Fibroblast of mammary gland (primary cell): ENCODE results near the gene PLEKHA5.

Experiments
- DNase-seq: peaks from one replicate; pipeline ENCODE4 v3.0.0-alpha.2; 2010; ENCODE audit warnings: low read depth
- H3K4me3 ChIP-seq: 2 replicates; pipeline ENCODE4 v1.5.1; 2011; ENCODE audit warnings: low read depth, mild to moderate bottlenecking, low read length, moderate library complexity; ENCODE audit not compliant: control insufficient read depth
- TF ChIP-seq, protein P1 (sequence below): conservative IDR thresholded peaks from 2 replicates; pipeline ENCODE4 v1.5.1; 2011; ENCODE audit warnings: low read depth, low read length, inconsistent platforms; ENCODE audit not compliant: control insufficient read depth, insufficient read depth

PLEKHA5 gene

DNA sequence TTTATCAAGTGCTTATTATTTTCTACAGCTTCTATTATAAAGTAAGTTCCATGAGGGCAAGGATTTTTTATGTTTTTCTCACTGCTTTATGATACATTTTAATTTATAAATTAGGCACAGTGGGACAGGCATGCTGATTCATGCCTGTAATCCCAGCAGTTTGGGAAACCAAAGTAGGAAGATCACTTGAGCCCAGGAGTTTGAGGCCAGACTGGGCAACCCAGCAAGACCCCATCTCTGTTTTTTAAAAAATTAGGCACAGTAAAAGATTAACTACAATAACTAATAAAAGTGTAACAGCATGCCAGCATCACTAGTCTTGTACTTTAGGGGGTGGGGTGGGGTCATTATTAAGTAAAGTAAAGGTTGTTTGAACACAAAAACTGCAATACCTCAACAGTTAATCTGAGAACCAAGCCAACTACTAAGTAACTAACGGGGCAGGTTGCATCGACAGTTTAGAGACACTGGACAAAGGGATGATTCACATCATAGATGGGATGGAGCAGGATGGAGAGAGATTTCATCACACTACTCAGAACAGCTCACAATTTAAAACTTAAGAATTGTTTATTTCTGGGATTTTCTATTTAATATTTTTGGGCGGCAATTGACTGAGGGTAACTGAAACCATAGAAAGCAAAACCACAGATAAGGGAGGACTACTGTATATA, 119.5 kb downstream of the PLEKHA5 start:
- TF ChIP-seq, protein P1, sequence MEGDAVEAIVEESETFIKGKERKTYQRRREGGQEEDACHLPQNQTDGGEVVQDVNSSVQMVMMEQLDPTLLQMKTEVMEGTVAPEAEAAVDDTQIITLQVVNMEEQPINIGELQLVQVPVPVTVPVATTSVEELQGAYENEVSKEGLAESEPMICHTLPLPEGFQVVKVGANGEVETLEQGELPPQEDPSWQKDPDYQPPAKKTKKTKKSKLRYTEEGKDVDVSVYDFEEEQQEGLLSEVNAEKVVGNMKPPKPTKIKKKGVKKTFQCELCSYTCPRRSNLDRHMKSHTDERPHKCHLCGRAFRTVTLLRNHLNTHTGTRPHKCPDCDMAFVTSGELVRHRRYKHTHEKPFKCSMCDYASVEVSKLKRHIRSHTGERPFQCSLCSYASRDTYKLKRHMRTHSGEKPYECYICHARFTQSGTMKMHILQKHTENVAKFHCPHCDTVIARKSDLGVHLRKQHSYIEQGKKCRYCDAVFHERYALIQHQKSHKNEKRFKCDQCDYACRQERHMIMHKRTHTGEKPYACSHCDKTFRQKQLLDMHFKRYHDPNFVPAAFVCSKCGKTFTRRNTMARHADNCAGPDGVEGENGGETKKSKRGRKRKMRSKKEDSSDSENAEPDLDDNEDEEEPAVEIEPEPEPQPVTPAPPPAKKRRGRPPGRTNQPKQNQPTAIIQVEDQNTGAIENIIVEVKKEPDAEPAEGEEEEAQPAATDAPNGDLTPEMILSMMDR = no peak
- H3K4me3 ChIP-seq = no peak overlapping the region
- DNase-seq = peak; percentile 66

DNA sequence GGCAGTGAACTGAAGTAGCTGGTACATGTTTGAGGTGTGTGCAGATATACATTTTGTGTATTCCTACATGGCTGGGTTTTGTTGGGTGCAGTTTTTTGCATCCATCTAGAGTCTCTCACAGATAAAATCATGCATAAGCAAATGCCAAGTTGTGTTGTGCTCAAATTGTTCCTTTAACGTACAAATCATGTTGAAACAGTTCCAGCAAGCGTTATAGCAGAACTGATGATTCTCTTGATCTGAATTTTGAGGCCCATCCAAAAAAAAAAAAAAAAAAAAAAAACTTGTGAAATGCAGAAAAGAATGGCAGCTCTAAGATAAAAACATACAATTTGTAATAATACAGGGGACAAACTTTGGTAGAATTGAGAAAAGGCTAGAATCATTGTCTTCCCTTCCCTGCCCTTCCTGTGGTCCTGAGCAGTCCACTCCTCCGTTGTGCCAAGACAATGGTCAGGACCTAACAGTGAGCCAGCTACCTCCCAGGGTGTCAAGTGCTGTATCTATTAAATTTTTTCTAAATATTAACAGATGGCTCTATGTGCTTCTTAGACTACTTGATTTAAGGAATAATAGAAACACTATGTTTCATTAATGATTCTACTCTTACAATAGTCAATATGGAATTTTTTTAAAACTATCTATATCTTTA, 122.1 kb downstream of the PLEKHA5 start:
- peak; percentile 16 for DNase-seq
- TF ChIP-seq, protein P1 = no peak
- H3K4me3 ChIP-seq = no peak overlapping the region

DNA sequence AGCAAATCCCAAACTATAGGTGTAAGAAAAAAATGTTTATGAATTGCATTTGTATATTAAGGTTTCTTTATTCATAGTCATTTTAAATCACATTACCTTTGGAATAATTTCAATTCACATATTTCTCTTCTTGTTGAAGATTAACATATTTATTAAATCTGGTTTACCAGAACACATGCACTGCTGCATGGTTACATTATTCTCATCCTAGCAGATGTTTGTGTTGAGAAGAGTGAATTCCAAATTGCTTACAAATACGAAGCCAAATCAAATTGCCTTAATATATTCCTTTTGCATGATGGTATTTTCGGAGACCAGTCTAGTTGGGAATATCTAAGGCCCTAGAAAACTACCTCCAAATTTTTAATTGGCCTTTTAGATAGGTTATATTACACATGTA, 130.6 kb downstream of the PLEKHA5 start:
- H3K4me3 ChIP-seq = no peak overlapping the region
- no peak for DNase-seq
- TF ChIP-seq, protein P1 = no peak

DNA sequence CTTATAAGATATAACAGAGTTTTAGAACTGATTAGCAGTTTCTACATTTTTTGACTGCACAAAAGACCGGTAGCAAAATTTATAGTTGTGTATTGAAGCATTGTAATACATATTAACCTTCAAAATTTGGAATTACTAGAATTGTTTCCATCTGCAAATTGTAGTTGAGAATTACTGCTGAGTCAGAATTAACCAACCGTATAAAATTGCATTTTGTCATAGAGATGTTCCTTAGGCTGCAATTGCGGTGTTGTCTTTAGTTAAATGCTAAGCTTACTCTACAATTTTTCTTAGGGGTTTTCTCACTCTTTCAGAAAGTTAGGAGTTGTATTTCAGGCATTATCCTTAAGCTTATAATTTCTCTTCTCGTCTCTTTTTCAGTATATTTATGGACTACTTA, 132.2 kb downstream of the PLEKHA5 start:
- H3K4me3 ChIP-seq = no peak overlapping the region
- TF ChIP-seq, protein P1 = no peak
- DNase-seq = no peak

DNA sequence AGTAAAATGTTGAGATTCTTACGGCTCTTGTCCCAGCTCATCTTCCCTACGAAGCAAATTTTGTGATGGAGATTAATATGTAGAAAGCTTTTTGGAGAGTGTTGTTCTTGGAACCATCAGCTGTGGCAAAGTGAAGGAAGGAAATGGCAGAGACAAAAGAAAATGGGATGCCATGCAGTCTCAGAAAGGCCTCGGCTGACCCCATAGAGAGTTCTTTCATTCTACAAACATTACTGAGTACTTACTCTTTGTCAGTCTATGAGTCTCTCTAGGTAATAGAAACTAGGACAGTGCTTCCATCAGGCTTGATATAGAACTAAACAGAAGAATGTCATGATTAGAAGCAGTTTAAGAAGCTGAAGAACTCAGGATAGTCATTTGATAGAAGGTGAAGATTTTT, 134.1 kb downstream of the PLEKHA5 start:
- TF ChIP-seq, protein P1 = no peak
- no peak overlapping the region for H3K4me3 ChIP-seq
- no peak for DNase-seq

DNA sequence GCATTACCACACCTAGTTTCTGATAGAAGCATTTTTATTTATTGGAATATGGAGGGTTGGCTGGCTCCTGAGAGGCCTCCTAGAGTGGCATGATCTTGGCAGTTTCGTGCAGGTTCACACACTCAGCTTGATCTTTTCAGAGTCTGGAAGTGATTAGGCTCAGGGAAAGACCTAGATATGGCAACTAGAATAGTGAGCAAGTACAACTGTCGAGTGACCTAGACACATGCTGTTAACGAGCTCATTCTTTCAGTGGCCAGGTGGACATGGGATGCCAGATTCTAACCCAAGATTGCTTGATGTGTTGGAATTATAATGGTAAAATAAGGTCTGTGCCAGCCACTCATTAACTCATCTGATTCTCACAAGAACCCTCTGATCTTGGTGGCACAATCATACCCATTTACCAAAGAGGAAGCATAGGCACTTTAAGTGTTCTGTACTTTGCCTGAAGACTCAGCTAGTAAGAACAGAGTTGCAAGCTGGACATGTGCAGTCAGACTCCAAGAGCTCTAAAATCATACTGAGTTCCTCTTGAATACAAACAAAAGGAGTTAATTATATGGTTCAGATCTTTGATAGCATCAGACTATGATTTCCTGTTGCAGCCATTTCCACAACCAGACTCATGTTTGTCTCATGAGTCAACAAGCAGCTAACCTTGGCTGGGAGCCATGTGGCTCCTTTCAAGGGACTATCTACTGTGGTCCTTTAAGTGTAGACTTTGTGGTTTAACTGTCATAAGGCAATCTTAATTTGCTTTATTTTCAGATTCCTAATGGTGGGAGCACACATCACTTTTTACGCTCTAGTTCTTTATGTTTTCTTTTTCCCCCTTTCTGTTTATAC, 144.2 kb downstream of the PLEKHA5 start:
- H3K4me3 ChIP-seq = no peak overlapping the region

More for the DNA sequence above, 144.2 kb downstream of the PLEKHA5 start:
- peak; percentile 95 for DNase-seq
- TF ChIP-seq, protein P1 = no peak
